Measurements from ENCODE around the gene GTF3C6.
"Not testable (repeated sequence)": the region's sequence is repeated elsewhere in the genome, so short reads cannot be mapped to it uniquely, and the experiment has no call there.

Gene GTF3C6

DNA sequence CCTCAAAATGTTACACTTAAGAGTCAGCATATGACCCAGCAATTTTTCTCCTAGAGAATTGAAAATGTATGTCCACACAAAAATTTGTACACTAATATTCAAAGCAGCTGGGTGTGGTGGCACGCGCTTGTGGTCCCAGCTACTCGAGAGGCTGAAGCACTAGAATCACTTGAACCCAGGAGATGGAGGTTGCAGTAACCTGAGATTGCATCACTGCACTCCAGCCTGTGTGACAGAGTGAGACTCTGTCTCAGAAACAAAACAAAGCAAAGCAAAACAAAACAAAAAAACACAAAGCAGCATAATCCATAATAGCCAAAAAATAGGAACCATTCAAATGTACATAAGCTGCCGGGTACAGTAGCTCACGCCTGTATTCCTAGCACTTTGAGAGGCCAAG, 21.7 kb downstream of the GTF3C6 start:
- no peak for DNase-seq

DNA sequence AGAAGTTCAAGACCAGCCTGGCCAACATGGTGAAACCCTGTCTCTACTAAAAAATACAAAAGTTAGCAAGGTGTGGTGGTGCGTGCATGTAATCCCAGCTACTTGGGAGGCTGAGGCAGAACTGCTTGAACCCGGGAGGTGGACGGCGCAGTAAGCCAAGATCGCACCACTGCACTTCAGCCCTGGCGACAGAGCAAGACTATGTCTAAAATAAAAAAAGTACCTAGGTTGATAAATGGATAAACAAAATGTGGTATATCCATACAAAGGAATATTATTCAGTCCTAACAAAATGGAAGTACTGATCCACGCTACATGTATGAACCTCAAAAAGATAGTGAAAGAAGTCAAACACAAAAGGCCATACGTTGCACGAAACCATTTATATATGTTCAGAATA, 22.1 kb downstream of the GTF3C6 start:
- DNase-seq = no peak

DNA sequence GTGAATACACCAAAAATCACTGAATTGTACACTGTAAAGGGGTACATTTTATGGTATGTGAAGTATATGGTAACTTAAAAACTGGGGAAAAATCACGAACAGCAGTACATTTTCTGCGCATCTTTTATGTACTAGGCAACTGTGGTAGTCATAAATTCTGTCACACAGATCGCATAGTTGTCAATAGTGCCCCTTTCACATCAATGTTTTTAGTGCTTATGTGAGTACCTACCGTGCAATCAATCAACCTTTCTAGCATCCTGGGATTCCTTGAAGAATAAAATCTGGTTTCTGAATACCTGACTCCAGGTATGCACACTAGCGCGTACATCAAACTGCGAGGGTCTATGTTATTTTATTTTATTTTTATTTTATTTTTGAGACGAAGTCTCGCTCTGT, 22.7 kb downstream of the GTF3C6 start:
- no peak for DNase-seq

DNA sequence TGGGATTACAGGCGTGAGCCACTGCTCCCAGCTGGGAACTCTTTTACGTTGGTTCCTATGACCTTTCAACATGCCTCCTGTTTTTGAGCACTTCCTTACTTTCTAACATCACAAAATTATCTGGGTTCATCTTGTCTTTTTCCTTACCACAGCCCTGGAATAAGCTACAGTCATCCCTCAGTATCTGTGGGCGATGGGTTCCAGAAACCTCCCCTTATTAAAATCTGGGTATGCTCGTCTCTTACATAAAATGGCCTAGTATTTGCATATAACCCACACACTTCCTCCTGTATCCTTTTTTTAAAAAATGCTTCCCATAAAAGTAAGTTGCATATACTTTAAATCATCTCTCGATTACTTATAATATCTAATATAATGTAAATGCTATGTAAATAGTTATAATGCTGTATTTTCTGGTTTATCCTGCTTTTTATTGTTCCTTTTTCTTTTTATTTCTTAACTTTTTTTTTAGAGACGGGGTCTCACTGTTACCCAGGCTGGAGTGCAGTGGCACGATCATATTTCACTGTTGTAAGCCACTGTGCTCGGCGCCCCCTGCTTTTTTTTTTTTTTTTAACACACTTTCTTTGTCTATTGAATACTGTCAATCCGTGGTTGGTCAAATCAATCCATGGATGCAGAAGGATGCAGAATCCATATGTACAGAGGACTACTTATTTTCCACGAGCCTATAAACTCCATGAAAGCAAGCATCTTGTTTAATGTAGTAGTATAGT, 32.5 kb downstream of the GTF3C6 start:
- DNase-seq = no peak

DNA sequence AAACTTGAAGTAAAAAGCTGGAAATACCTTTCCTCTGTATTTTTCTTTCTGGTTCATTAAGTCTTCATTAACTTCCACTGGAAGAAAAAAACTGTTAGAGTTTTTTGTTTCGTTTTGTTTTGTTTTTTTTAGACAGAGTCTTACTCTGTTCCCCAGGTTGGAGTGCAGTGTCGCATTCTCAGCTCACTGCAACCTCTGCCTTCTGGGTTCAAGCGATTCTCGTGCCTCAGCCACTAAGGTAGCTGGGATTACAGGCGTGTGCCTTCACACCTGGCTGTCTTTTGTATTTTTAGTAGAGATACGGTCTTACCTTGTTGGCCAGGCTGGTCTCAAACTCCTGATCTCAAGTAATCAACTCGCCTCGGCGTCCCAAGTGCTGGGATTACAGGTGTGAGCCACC, 38.2 kb downstream of the GTF3C6 start:
- no peak for DNase-seq

DNA sequence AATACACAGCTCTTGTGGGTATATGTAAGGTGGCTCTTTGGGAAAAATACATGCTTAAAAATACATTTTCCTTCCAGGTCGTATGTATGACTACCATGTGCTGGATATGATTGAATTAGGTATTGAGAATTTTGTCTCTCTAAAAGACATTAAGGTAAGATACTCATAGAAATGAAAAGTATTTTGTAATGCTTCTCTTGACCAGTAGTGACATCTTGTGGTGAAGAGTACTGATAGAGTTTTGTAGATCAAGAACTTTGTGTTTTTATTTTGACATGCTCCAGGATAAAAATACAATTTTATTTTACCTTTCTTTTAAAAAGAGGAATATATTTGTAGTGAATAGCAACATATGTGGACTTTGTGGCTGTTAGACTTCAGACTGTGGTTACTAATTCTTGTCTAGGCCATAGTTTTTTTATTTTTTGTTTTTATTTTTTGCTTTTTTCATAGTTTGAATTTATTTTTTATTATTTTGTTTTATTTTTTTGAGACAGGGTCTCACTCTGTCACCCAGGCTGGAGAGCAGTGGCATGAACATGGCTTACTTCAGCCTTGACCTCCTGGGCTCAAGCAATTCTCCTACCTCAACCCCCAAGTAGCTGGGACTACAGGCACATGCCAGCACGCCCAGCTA, 41.2 kb downstream of the GTF3C6 start:
- no peak for DNase-seq

DNA sequence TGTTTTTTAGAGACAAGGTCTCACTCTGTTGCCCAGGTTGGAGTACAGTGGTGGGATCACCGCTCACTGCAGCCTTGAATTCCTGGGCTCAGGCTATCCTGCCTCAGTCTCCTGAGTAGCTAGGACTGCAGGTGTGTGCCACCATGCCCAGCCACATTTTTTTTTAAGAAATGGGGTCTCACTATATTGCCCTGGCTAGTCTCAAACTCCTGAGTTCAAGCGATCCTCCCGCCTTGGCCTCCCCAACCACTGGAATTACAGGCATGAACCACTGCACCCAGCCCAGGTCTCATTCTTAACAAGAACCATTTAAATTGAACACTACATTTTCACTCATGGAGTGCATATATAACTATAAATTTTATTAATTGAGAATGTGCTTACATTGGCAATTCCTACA, 43.8 kb downstream of the GTF3C6 start:
- no peak for DNase-seq

DNA sequence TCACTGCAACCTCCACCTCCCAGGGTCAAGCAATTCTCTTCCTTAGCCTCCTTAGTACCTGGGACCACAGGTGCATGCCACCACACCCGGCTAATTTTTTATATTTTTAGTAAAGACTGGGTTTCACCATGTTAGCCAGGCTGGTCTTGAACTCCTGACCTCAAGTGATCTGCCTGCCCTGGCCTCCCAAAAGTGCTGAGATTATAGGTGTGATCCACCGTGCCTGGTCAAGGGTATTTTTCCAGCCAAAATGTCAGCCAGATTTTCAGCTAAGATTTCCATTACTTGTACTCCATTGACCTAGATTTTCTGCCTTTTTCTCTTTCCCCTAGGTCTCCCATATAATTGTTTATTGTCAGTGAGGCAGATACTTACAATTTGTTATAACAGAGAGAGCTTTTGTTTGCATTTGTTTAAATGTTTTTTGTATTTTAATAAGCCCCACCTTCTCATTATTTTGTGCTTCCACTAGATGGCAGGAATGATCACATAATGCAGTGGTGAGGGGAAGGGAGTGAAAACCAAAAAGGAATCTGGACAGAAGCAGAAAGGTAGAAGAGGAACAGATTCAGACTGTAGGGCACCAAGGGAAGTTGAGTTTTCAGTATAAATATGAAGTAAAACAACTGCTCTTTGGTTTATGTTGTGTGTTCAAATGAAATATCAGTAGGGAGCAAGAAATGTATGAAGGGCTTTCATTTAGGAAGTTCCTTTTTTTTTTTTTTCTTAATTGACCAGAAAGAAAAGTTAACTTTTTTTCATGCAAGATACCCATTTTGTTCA, 53.0 kb downstream of the GTF3C6 start:
- DNase-seq = no peak

DNA sequence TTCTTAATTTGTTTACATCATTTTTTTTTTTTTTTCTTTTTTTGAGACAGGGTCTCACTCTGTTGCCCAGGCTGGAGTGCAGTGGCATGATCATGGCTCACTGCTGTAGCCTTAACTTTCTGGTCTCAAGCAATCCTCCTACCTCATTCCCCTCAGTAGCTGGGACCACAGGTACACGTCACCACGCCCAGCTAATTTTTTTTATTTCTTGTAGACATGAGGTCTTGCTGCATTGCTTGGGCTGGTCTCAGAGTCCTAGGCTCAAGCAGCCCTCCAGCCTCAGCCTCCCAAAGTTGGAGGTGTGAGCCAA, 53.6 kb downstream of the GTF3C6 start:
- DNase-seq = no peak

DNA sequence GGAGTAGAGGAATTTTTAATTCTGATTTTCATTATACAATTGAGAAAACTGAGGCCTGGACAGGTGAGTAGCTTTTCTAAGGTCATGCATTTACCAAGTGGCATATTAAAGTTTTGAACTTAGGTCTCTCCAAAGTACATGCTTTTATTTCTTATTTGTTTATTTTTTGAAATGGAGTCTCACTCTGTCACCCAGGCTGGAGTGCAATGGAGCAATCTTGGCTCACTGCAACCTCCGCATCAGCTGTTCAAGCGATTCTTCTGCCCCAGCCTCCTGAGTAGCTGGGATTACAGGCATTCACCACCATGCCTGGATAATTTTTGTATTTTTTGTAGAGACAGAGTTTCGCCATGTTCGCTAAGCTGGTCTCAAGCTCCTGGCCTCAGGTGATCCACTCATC, 54.0 kb downstream of the GTF3C6 start:
- not testable (repeated sequence) for DNase-seq

DNA sequence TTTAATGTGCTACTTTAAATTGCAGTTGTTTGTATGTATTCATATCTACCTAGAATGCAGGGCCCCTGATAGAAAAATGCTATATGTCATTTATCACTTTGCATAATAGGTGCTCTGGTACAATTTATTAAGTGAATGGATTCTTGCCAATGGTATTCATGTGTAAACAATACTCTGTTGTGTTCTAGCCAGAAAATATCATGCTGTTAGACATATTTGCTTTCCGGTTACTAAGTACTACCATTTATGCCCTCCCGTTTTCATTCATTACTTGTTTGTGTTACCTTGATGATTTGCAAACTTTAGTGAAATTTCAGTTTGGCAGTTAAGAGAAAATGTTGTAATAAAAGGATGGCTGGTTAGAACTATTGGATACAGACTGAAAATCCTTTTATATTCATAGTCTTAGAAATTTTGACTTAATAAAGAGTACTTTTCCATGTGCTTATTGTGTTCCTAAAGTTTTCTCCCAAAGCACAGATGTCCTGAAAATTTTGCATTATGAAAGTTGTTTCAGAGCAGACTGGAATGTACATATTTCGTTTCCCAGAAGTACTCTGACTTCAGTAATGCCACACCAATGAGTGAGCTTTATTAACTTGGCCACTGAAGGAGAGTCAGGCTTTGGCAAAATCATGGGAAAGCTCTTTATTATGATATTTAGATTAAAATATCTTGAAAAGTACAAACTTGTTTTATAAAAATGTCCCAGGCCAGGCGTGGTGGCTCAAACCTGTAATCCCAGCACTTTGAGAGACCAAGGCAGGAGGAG, 54.8 kb downstream of the GTF3C6 start:
- DNase-seq = no peak

DNA sequence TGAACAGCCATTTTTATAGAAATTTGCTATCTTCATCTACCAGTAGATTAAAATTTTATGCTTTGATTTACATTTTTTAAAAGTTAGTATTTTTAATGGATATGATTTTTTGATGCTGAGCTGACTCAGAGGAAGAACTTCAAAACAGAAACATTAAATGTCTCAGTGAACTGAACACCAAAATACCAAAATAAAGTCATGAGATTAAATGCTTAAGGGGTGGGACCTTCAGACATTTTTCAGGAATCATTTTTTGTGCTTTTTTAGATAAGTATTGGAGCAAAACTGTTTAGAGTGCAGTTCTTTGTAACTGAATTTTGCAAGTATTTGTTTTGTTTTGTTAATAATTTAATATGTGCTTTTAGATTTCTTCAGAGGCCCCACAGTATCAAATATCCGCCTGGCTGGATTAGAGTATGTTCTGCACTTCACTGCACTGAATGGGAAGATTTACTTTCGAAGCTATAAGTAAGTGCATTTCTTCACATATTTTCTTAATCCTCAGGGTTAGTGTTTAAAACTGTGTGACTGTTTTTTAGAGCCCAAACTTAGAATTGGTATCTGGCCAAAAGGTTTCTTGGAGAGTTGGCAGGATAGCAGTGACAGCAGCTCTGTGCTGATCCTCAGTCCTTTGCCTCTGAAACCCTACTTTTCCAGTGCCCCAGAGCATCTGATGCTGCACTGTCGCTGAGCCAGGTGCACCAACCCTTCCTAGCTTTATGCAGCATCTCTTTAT, 57.1 kb downstream of the GTF3C6 start:
- DNase-seq = no peak

DNA sequence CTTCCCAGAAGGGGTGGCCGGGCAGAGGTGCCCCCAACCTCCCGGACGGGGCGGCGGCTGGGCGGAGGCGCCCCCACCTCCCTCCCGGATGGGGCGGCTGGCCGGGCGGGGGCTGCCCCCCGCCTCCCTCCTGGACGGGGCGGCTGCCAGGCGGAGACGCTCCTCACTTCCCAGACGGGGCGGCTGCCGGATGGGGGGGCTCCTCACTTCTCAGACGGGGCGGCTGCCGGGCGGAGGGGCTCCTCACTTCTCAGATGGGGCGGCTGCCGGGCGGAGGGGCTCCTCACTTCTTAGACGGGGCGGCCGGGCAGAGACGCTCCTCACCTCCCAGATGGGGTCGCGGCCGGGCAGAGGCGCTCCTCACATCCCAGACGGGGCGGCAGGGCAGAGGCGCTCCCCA, 58.7 kb downstream of the GTF3C6 start:
- DNase-seq = not testable (repeated sequence)
